HepG2 (cell line): ENCODE measurements around the gene EPS8. TPM values are rescaled to one million over a fixed set of nuclear protein-coding genes. Genes with fewer than 3 reads are reported as not detected.

ENCODE experiments used
- ATAC-seq: fragments of 200-7000 bp; cut with Tn5 transposase; 3 replicates; pipeline ENCODE4 v1.9.1; 2020; ENCODE audit warnings: mild to moderate bottlenecking, moderate library complexity
- BruUV-seq: library from RNA; stranded (reverse); fragments of 400-500 nt; replicated peaks from 2 replicates; lab custom pipeline; 2021; lab: Mats Ljungman, UMichigan
- CTCF ChIA-PET: fragments of 300-600 bp; formaldehyde crosslinking; extraction: SDS; loops from one replicate; lab custom pipeline; 2021; ENCODE audit warnings: low total read pairs, inconsistent platforms, low intra/inter-chr PET ratio; lab: Yijun Ruan, JAX
- POLR2A ChIA-PET: fragments of 350-600 bp; sonication (Branson Sonifier 250); formaldehyde crosslinking; loops from one replicate; lab custom pipeline; 2020; ENCODE audit warnings: antibody characterized with exemption, inconsistent platforms; lab: Yijun Ruan, JAX
- DNase-seq: peaks from one replicate; pipeline ENCODE4 v3.0.0-alpha.2; 2015; ENCODE audit warnings: low spot score
- FAIRE-seq: peaks from 3 replicates; lab custom pipeline; 2011; peaks lifted over from hg19 to GRCh38; lab: Jason Lieb, UNC
- H2AFZ ChIP-seq: one replicate; pipeline ENCODE4 v1.6.1; 2011; ENCODE audit warnings: low read length, inconsistent platforms
- H3K27ac ChIP-seq: fragments of 300-600 bp; 3 replicates; pipeline ENCODE4 v1.8.0; 2011; ENCODE audit warnings: mixed run types, mild to moderate bottlenecking, mixed read lengths, low read length, inconsistent platforms; ENCODE audit not compliant: insufficient read depth; ENCODE audit errors: extremely low read length
- H3K27me3 ChIP-seq, 2 experiments: fragments of 200-600 bp in 1 of 2; 2 replicates in 1 of 2; 3 replicates in 1 of 2; pipeline versions ENCODE4 v1.6.0 to v1.8.0; 2011; ENCODE audit warnings: low read length in 2 of 2, mild to moderate bottlenecking in 2 of 2, moderate library complexity in 2 of 2, inconsistent platforms in 1 of 2; ENCODE audit not compliant: insufficient read depth in 2 of 2, control insufficient read depth in 1 of 2
- H3K36me3 ChIP-seq, 2 experiments: fragments of 200-600 bp in 1 of 2; replicated peaks in 1 of 2; 2 replicates in 1 of 2; 3 replicates in 1 of 2; pipeline versions ENCODE4 v1.5.1 to v1.8.0; 2011; ENCODE audit warnings: low read length in 2 of 2, inconsistent platforms in 1 of 2; ENCODE audit not compliant: insufficient read depth in 2 of 2, control insufficient read depth in 1 of 2
- H3K4me1 ChIP-seq: 2 replicates; pipeline ENCODE4 v1.5.1; 2012; ENCODE audit warnings: low read length, inconsistent platforms; ENCODE audit not compliant: insufficient read depth
- H3K4me2 ChIP-seq: 2 replicates; pipeline ENCODE4 v1.6.0; 2011; ENCODE audit warnings: low read depth, low read length, inconsistent platforms
- H3K4me3 ChIP-seq, 3 experiments: fragments of 200-600 bp in 1 of 3; sonication (generic), shearing (Covaris generic) in 1 of 3; replicated peaks in 1 of 3; 2 replicates each; pipeline ENCODE4 v1.5.1; 2011 to 2016; ENCODE audit warnings: low read length in 3 of 3, inconsistent platforms in 2 of 3, low read depth in 2 of 3, mild to moderate bottlenecking in 2 of 3, control low read depth in 1 of 3, mixed read lengths in 1 of 3; ENCODE audit not compliant: insufficient read depth in 1 of 3
- H3K79me2 ChIP-seq: one replicate; pipeline ENCODE4 v1.6.1; 2011; ENCODE audit warnings: low read length, inconsistent platforms; ENCODE audit not compliant: insufficient read depth
- H3K9ac ChIP-seq: 2 replicates; pipeline ENCODE4 v1.6.0; 2011; ENCODE audit warnings: mild to moderate bottlenecking, low read depth, low read length, inconsistent platforms; ENCODE audit not compliant: insufficient read depth
- H3K9me3 ChIP-seq: 2 replicates; pipeline ENCODE4 v1.5.1; 2012; ENCODE audit warnings: mild to moderate bottlenecking, low read length
- H4K20me1 ChIP-seq: 2 replicates; pipeline ENCODE4 v1.6.0; 2011; ENCODE audit warnings: inconsistent platforms, mild to moderate bottlenecking, low read length, moderate library complexity; ENCODE audit not compliant: insufficient read depth
- MNT ChIP-seq: fragments of 450-650 bp; IDR thresholded peaks from 2 replicates; pipeline ENCODE4 v1.6.1; 2016
- SAFB2 ChIP-seq: sonication (generic); formaldehyde crosslinking; IDR thresholded peaks from 2 replicates; pipeline ENCODE4 v1.5.1; 2020; ENCODE audit warnings: missing genetic modification reagents, low read depth, mild to moderate bottlenecking, borderline replicate concordance
- TEAD2 ChIP-seq: sonication (generic); formaldehyde crosslinking; IDR thresholded peaks from 2 replicates; pipeline ENCODE4 v1.9.0; 2021; ENCODE audit warnings: missing genetic modification reagents
- ZC3H4 ChIP-seq: sonication (generic); formaldehyde crosslinking; IDR thresholded peaks from 2 replicates; pipeline ENCODE4 v1.4.0; 2020; ENCODE audit warnings: missing genetic modification reagents, borderline replicate concordance
- ZNF549 ChIP-seq: sonication (generic); formaldehyde crosslinking; IDR thresholded peaks from 2 replicates; pipeline ENCODE4 v1.5.0; 2020; ENCODE audit warnings: missing genetic modification reagents
- WGBS: methylation state at CpG from one replicate; pipeline ENCODE4 v1.1.6; 2017; ENCODE audit warnings: low lambda C conversion rate; 5-methylcytosine and 5-hydroxymethylcytosine counted together
- in situ Hi-C: cut with HindIII; loops from 2 replicates; pipeline ENCODE4 v1.10.0; 2017; ENCODE audit warnings: low pct_unique_long_range_greater_than_20kb; ENCODE audit not compliant: extremely low pct_ligation_motif_present
- intact Hi-C: fragments of 100-400 bp; cut with micrococcal nuclease; formaldehyde crosslinking; loops from one replicate; pipeline ENCODE4 v1.10.0; 2022; ENCODE audit not compliant: unreplicated experiment
- polyA plus RNA-seq, 8 experiments: library from polyadenylated mRNA; depleted of rRNA in 3 of 8; stranded (reverse) in 7 of 8; unstranded in 1 of 8; fragments of >200 nt; fragmentation: Illumina TruSeq in 4 of 8; extraction: Trizol in 4 of 8; gene quantifications; 2 replicates each; pipeline versions ENCODE4 v1.2.1 to v1.2.3, GENCODE V29; 2011 to 2016; ENCODE audit warnings: low read depth in 4 of 8, missing spikeins in 1 of 8, mixed read lengths in 1 of 8; ENCODE audit not compliant: insufficient read depth in 1 of 8
- total RNA-seq, 5 experiments: library from RNA; depleted of rRNA; stranded (reverse); fragments of >200 nt; fragmentation: Illumina TruSeq; extraction: Trizol; gene quantifications; 2 replicates each; pipeline ENCODE4 v1.2.3, GENCODE V29; 2016; ENCODE audit warnings: low read depth in 1 of 5
- TF ChIP-seq, protein P1 (sequence below): sonication (generic); formaldehyde crosslinking; IDR thresholded peaks from 2 replicates; pipeline ENCODE4 v1.5.1; 2020; ENCODE audit warnings: mild to moderate bottlenecking, missing genetic modification reagents, borderline replicate concordance
- TF ChIP-seq, protein P2 (sequence below): IDR thresholded peaks from 2 replicates; pipeline ENCODE4 v1.6.1; 2016; ENCODE audit warnings: missing genetic modification reagents, missing compliant biosample characterization
- TF ChIP-seq, protein P3 (sequence below): sonication (generic); formaldehyde crosslinking; IDR thresholded peaks from 2 replicates; pipeline ENCODE4 v1.5.0; 2020; ENCODE audit warnings: mild to moderate bottlenecking, missing genetic modification reagents

Gene EPS8
- total and polyA plus RNA-seq, 2 of the 13 experiments (the other 11 are each of a cell fraction or from before 2014, with no cell fraction given), result 37.1 to 43.4 TPM

GRCh38 chr12:15608406-15608805 lies 180.8 kb downstream of the EPS8 start:
- Histone ChIP-seq H2AFZ (no peak overlapping the region), H3K4me2 (no peak overlapping the region), H3K9ac (no peak overlapping the region), H3K27me3 (no peaks in the 10 kb centered on the region), H3K4me3 (no peak overlapping the region), H3K9me3 (peaks cover 13% of the 10 kb centered on the region), H3K4me1 (peaks cover 21% of the 10 kb centered on the region), H3K27ac (no peak overlapping the region), H3K36me3 (no peaks in the 10 kb centered on the region), H3K79me2 (no peaks in the 10 kb centered on the region), H4K20me1 (no peaks in the 10 kb centered on the region)
- no peak for TF ChIP-seq ZNF549 (CRISPR knock-in tag)
- TF ChIP-seq ZC3H4, result no peak
- TF ChIP-seq TEAD2, result no peak
- TF ChIP-seq, protein P1, sequence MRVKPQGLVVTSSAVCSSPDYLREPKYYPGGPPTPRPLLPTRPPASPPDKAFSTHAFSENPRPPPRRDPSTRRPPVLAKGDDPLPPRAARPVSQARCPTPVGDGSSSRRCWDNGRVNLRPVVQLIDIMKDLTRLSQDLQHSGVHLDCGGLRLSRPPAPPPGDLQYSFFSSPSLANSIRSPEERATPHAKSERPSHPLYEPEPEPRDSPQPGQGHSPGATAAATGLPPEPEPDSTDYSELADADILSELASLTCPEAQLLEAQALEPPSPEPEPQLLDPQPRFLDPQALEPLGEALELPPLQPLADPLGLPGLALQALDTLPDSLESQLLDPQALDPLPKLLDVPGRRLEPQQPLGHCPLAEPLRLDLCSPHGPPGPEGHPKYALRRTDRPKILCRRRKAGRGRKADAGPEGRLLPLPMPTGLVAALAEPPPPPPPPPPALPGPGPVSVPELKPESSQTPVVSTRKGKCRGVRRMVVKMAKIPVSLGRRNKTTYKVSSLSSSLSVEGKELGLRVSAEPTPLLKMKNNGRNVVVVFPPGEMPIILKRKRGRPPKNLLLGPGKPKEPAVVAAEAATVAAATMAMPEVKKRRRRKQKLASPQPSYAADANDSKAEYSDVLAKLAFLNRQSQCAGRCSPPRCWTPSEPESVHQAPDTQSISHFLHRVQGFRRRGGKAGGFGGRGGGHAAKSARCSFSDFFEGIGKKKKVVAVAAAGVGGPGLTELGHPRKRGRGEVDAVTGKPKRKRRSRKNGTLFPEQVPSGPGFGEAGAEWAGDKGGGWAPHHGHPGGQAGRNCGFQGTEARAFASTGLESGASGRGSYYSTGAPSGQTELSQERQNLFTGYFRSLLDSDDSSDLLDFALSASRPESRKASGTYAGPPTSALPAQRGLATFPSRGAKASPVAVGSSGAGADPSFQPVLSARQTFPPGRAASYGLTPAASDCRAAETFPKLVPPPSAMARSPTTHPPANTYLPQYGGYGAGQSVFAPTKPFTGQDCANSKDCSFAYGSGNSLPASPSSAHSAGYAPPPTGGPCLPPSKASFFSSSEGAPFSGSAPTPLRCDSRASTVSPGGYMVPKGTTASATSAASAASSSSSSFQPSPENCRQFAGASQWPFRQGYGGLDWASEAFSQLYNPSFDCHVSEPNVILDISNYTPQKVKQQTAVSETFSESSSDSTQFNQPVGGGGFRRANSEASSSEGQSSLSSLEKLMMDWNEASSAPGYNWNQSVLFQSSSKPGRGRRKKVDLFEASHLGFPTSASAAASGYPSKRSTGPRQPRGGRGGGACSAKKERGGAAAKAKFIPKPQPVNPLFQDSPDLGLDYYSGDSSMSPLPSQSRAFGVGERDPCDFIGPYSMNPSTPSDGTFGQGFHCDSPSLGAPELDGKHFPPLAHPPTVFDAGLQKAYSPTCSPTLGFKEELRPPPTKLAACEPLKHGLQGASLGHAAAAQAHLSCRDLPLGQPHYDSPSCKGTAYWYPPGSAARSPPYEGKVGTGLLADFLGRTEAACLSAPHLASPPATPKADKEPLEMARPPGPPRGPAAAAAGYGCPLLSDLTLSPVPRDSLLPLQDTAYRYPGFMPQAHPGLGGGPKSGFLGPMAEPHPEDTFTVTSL, result no peak
- TF ChIP-seq, protein P2, sequence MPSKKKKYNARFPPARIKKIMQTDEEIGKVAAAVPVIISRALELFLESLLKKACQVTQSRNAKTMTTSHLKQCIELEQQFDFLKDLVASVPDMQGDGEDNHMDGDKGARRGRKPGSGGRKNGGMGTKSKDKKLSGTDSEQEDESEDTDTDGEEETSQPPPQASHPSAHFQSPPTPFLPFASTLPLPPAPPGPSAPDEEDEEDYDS, result no peak
- TF ChIP-seq SAFB2 (CRISPR knock-in tag), result no peak
- TF ChIP-seq MNT, result no peak
- TF ChIP-seq, protein P3, sequence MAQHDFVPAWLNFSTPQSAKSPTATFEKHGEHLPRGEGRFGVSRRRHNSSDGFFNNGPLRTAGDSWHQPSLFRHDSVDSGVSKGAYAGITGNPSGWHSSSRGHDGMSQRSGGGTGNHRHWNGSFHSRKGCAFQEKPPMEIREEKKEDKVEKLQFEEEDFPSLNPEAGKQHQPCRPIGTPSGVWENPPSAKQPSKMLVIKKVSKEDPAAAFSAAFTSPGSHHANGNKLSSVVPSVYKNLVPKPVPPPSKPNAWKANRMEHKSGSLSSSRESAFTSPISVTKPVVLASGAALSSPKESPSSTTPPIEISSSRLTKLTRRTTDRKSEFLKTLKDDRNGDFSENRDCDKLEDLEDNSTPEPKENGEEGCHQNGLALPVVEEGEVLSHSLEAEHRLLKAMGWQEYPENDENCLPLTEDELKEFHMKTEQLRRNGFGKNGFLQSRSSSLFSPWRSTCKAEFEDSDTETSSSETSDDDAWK (CRISPR knock-in tag), result no peak
- intact Hi-C loops (no loop called here), in situ Hi-C loops (no loop called here)
- WGBS, result 57% methylated on average over 1 of the region's 1 CpG
- POLR2A ChIA-PET, result no interaction called here
- CTCF ChIA-PET, result no interaction called here
- DNase-seq (no peak), ATAC-seq (no peak), FAIRE-seq (no peak)
- no TSS peak for BruUV-seq
